Stimulated activated CD8-positive, alpha-beta memory T cell treated with anti-CD3 and anti-CD28 coated beads, Interleukin-4, amount 100 ng/mL, for 1 hour (primary cell): ENCODE results near the gene GADL1.

Source experiments
- DNase-seq, 2 donors: peaks; one replicate each; pipeline ENCODE4 v3.0.0-alpha.2; 2020; ENCODE audit warnings: low read depth in 2 of 2, low spot score in 1 of 2

GADL1 gene, protein sequence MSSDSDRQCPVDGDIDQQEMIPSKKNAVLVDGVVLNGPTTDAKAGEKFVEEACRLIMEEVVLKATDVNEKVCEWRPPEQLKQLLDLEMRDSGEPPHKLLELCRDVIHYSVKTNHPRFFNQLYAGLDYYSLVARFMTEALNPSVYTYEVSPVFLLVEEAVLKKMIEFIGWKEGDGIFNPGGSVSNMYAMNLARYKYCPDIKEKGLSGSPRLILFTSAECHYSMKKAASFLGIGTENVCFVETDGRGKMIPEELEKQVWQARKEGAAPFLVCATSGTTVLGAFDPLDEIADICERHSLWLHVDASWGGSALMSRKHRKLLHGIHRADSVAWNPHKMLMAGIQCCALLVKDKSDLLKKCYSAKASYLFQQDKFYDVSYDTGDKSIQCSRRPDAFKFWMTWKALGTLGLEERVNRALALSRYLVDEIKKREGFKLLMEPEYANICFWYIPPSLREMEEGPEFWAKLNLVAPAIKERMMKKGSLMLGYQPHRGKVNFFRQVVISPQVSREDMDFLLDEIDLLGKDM

DNA sequence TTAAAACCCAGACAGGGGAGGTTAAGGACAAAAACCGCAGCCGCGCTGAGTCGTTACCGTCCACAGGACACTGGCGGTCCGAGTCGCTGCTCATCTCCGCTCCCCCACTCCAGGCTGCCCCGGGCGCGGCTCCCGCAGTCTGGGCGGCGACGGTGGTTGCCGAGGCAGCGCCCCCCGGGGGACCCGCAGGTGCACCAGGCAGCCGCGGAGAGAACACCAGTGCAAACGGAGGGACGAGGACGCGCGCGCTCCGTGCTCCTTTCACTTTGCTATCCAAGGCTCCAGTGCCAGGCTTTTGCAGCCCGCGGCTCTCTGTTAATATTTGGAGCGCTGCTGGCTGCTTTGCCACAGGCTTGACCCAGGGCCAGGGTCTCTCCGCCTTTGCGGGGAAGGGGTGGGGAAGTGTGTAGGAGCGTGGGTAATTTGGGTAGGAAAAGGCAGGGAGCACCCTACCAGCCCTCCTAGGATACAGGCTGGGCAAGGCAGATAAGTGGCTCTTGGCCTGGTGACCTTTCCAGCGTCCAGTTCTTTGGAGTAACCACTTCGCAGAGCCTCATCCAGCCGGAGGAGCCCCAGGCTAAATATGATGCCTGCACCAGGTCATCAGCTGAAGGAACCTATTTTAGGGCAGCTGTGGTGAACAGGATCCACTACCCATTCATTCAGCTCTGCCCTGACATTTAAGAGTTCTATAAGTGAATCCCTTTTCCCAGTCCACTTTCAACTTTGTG lies at the start of gene GADL1:
GADL1 (minus strand) TSS at position 141 of the 731 bp plus-strand sequence; CDS start at position 94, 47 bp downstream.
- no peak for DNase-seq

DNA sequence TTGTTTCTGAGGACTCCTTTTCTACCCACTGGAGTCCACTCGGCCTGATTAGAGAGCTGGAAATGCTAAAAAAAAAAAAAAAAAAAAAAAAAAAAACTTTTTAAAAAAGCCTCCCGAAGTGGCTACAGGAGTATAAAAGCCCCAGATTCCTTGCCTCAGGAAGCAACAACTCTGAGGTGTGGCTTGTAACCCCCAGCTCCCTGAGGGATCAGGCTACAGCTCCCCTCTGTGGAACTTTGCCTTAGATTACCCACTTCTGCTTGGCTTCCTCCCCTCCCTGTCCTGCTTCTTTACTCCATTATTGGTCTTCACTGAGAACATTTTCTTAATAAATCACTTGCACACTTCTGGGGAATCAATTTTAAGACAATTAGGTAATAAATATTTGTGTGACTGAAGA lies 49.7 kb upstream of the GADL1 start:
- DNase-seq = no peak

DNA sequence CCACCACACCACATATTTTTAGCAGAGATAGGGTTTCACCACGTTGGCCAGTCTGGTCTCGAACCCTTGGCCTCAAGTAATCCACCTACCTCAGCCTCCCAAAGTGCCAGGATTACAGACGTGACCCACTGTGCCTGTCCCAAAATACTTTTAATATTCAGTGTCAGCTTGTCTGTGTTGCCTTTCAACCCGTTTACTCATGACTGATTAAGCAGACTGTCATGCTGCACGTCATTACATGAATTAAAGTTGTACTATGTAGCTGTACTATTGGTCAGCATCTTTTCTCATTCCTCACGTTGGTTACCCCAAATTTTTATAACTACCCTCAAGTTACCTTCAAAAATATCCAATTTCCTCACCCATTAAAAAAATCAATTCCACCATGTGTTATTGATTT lies 48.7 kb upstream of the GADL1 start:
- DNase-seq = no peak

DNA sequence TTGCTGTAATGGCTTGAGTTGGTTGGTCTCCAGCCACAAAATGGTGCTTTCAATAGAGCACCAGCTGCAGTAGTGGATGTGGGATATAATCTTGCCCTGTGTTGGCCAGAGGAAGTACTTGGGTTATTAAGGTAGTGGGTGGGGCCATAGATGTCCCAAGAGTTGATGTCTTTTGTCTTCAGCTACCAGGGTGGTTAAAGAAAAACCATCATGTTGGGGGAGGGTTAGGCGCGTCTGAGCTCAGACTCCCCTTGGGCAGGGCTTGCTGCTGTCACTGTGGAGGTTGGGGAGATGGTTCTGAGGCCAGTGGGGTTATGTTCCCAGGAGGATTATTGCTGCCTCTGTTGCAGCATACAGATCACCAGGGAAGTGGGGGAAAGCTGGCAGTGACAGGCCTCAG lies 46.9 kb upstream of the GADL1 start:
- DNase-seq = no peak

DNA sequence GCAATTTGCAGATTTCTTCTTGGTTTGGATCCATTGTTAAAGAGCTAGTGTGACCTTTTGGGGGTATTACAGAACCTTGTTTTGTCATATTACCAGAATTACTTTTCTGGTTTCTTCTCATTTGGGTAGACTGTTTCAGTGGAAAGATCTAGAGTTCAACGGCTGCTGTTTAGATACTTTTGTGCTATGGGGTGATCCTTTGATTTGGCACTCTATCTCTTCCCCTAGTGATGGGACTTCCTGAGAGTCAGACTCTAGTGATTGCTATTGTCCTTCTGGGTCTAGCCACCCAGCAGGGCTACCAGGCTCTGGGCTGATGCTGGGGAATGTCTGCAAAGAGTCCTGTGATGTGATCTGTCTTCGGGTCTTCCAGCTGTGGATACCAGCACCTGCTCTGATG lies 46.3 kb upstream of the GADL1 start:
- DNase-seq = no peak

DNA sequence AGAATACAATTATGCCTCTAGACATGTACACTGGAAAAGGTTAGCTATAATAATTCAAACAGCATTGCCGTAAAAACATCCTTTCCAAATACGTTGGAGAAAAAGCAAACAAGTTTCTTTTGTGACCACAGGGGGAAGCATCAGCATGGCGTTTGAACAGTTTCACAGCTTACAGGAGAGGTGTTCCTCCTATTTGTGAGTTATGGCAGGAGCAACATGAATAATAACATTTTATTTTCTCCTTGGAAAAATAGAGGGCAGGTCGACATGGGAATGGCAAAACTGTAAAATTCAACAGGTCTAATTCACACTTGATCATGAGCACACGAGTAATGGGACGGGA lies 39.7 kb upstream of the GADL1 start:
- no peak for DNase-seq

DNA sequence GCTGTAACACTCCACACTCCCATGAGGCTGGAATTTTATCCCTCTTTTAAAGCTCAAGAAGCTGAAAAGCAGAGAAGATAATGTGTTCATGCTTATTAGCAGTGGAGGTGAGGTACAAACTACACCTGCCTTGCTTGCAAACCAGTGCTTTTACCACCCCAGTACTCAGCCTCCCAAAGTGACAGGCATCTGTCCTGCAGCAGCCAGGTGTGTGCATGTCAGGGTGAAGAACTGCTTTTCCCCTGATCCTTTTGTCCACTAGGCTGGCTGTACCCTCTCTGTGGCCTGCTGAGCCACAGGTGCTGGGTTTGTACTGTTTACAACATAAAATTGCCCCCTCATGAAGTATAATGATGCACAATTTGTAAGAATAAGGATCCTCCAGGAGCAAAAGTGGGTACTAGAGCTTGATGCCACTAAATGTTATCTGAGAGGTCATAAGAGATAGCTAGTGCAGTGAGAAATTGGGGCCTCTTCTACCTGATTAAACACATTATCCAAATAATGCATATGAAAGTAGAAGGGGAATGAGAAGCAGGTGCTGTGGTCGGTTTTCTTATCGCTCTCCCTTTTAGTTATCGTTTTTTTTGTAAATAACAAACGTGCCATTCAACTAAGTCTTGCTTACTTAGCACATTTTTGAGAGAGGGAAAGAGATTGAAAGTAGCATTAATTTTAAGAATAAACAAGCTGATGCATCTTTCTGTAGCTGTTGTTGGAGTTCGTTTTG lies 39.2 kb upstream of the GADL1 start:
- DNase-seq = no peak

DNA sequence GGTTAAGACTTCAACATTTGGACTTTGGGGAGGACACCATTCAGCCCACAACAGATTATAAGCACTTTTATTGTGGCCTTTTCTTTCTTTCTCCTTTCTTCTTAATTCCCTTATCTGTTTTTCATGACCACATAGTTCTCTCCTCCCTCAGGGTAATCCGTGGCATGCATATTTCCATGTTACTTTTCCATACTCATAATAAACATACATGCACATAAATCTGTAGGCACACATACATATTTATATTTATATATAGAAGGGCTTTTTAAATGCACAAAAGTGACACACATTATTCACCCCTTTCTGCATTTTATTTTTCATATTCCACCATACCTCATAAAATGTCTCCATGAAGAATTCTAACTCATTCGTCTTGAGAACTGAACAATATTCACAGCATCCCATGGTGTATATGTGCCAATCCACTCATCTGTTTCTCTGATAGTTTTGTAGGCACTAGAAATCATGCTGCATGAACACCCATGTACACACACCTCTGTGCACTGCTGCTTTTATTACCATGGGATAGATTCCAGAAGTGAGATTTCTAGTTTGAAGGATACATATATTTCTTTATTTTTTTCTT lies 38.1 kb upstream of the GADL1 start:
- DNase-seq = no peak

DNA sequence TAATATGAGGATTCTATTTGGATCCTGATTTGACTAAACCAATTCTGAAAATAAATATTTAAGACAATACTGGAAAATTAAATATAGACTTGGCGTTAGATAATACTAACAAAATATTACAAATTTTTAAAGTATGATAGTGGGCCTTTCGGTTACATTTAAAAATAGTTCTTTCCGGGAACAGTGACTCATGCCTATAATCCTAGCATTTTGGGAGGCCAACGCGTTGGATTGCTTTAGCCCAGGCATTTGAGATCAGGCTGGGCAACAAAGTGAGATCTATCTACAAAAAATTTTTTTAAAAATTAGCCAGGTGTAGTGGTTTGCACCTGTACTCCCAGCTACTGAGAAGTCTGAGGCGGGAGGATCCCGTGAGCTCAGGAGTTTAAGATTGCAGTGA lies 30.3 kb upstream of the GADL1 start:
- DNase-seq = no peak

DNA sequence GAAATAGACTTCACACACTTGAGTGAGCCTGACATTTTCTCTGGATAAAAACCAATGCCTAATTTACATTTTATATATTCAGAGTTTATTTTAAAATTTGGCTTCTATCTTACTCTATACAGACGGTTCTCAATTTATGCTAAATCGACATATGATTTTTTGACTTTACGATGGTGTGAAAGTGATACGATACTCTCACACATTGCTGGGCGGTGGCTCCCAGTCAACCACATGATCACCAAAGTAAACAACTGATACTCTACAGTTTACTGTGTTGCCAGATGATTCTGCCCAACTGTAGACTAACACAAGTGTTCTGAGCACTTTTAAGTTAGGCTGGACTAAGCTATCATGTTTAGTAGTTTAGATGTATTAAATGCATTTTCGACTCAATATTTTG lies 25.1 kb upstream of the GADL1 start:
- no peak for DNase-seq

DNA sequence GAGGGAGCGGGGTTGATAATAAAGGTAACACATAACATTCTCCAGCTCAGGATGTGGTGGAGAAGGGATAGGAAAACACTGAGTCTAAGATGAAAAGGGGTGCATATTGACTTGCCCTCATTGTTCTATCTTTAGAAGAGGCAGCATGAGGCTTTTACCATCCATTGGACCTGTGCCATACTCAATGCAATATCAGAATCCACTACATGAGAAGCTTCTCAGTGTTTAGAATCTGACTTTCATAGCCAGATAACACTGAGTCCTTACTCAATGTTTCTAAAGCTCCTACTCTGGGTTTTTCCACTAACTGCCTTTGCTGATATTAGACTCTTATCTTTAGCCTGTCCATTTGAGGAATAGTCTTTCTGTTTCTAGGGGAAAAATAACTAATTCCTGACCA lies 24.3 kb upstream of the GADL1 start:
- DNase-seq = no peak

DNA sequence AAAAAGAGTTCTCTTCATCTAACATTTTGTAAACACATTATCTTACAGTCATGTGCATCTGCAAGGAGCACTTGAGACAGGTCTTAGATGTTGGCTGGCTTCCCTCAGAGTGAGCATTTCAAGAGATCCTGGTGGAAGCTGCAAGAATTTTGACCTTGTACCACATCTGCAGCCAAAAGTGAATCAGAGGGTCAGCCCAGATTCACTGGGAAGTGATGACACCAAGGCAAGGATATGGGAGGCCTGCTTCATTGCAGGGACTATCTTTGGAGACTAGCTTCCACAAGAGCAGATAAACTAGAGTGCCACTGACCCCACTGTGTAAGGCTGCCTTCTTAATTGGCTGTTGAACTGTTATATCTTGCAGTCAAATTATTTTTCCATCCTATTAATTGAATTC lies 21.3 kb upstream of the GADL1 start:
- no peak for DNase-seq

DNA sequence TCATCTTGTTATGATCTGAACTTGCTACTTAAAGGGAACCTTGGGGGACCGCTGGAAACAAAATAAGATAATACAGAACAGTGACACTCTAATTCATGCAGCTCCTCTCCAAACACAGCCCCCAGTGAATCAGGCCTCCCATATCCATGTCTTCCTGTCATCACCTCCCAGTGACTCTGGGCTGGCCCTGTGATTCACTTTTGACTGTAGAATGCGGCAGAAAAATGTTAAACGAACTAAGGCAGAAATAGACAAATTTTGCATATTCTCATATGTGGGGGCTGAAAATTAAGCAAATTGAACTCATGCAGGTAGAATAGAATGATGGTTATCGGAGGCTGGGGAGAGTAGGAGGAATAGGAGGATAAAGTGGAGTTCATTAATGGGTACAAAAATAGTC lies 20.2 kb upstream of the GADL1 start:
- no peak for DNase-seq

DNA sequence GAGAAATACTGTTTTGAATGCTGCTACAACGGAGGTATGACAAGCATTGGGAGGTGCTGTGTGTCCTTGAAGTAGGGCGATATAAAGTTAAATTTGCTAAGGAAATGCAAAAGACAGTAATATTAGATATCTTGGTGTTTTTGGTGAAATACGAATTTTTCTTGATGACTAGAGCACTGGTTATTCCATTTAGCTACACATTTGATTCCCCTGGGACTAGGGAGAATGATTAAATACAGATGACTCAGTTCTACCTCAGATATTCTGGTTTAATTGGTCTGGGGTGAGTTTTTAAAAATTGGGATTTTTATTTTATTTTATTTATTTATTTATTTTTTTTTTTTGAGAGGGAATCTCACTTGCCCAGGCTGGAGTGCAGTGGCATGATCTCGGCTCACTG lies 18.7 kb upstream of the GADL1 start:
- DNase-seq = no peak

DNA sequence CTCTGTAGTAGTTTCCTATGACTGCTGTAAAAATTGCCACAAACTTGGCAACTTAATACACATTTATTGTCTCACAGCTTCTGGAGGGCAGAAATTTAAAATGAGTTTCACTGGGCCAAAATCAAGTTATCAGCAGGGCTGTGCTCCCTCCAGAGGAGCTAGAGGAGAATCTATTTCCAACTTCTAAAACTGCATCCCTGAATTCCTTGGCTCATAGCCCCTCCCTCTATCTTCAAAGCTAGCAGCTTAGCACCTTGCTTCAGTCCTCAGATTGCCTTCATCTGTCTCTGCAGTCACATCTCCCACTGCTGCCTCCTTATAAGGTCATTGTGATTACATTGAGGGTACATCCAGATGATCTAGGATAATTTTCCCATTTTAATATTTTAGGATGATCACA lies 17.8 kb upstream of the GADL1 start:
- no peak for DNase-seq

DNA sequence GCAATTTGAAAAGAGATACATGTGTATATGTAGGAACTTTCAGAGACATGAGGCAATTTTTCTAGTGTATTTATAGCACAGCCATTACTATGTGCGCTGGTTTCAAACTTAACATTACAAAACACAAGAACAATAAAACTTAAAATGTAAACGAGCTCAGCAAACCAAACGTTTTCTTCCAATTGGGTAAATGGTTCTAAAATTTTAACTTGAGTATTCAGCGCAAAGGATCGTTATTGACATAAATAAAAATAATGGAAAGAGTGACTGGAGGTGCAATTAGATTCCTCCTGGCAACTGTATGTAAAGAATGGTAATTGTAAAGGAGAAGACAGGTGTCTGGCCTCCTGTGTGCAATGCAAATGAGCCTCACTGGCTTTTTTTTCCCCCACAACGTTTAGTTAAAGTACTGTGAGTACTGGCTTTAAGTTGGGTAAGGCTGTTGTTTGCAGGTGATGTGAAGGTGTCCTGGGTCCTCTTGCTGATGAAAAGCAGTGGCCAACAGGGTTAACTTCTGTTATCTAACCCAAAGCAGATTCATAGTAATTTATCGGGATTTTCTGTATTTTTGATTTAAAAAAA lies 14.1 kb upstream of the GADL1 start:
- no peak for DNase-seq

DNA sequence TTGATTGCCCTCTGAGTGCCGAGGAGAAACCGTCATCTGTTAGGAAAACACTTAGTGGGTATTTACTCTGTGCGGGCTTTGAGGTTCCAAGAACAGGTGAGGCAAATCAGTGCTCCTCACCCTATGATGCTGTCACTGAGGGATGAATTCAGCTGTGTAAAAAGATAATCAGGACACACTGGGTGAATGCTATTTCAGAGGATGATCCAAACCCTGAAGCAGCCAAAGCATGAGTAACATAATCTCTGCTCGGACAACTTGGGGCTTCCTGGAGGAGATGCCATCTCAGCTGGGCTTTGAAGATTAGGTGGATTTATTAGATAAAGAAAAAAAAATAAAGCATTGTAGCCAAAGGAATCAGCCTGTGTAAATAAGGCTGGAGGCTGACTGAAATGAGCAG lies 10.5 kb upstream of the GADL1 start:
- no peak for DNase-seq

DNA sequence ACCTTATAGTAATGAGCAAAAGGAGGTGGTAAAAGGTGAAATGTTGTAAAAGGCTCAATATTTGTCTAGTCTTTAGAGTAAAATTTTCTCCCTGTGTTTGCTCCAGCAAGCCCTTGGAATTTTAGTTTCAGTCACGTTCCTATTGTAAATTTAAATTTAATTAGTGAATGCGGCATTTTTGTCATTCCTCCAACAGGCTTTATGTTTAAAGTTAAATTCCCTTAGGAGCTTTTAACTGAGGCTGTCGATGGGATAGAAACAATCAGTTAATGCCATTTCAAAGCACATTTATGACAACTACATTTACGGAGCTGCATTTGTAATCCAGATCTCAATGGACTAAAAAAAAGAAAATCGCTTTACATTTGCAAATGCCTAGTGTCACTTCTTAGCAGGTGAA lies 868 bp upstream of the GADL1 start:
- no peak for DNase-seq

DNA sequence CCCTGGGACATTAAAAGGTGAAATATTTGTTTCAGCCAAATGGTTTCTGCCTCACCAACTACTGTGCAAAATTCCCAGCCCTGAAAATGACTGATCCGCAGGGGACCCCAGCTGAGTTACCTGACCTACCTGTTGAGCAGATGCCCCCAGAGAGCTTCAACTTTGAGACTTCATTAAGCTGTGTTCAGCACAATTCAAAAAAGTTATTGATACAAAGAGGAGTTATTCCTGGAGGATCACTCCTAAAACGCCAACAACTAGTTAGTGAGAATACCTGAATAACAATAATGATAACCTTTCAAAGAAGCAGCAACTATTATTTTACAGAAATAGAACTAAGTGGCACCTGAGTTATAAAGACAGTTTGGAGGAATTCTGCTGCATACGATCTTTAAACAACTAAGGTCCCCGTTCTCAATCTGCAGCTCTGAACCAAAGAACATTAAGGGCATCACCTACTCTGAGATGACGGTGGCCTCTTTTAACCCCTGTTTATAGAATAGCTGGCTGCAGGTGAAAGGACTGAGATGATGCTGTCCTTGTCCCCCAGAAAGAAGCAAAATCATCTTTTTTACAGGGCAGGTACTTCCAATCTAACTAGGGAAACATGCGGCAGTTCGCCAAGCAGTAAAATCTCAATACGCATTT lies 659 bp downstream of the GADL1 start:
- no peak for DNase-seq

DNA sequence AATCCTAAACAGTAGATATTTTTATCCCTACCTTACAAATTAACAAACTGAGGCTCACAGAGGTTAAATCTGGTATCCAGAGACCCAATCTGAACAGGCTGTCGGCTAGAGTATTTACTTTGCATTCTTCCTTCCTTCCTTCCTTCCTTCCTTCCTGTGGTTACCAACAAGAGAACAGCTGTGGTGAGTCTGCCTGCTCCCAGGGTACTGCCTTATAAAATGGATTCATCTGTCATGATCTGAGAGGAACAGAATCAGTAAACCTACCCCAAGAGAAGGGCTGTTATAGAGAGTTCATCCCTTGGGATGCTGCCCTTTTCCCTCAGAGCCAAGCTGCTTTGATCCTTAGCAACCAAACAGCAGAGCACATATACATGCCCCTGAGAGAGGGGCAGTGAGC lies 3.6 kb downstream of the GADL1 start:
- DNase-seq = no peak

DNA sequence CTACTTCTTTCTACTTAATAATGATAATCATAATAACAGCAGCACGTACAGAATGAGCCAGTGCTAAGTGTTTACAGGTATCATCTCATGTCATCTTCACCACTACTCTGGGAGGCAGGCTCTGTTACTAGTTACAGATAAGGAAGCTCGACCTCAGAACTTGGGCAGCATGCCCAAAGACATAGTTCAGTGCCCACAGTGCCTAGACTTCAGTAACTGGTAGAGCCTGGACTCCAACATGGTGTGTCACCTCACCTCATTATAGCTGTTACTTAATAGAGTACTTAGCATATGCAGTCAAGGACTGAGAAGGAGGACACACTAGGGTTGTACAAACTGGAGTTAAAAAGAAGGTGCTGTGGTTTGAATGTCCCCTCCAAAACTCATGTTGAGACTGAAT lies 7.6 kb downstream of the GADL1 start:
- no peak for DNase-seq
